GM21447 (cell line): Measurements from ENCODE around the gene HOXD1.

Experiments used
- ATAC-seq: cut with Tn5 transposase; IDR thresholded peaks from one replicate; pipeline ENCODE4 v1.9.1; 2021; ENCODE audit not compliant: unreplicated experiment

HOXD1 gene

DNA sequence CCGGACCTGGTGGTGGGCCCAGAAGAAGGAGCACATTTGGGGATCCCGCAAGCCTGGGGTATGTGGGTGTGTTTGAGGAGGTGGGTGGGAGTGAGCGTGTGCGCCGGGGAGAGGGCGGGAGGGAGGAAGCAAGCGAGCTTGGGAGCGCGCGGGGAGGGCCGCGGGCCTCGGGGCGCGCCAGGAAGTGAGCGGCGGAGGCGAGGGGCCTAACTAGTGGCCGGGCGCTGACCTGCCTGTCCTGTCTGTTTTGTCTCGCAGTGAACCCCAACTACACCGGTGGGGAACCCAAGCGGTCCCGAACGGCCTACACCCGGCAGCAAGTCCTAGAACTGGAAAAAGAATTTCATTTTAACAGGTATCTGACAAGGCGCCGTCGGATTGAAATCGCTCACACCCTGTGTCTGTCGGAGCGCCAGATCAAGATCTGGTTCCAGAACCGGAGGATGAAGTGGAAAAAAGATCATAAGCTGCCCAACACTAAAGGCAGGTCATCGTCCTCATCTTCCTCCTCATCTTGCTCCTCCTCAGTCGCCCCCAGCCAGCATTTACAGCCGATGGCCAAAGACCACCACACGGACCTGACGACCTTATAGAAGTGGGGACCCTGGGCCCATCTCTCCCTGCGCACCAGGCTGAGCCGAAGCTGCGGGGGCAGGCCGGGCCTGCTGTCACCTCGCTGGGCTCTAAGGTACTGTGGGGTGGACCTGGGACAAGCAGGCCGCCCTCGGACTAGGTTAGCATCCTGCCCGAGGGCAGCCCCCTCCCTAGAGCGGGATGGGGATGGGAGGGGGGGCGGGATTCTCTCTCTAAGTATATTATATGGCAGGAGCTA lies 35.9 kb upstream of the HOXD1 start:
- no peak for ATAC-seq

DNA sequence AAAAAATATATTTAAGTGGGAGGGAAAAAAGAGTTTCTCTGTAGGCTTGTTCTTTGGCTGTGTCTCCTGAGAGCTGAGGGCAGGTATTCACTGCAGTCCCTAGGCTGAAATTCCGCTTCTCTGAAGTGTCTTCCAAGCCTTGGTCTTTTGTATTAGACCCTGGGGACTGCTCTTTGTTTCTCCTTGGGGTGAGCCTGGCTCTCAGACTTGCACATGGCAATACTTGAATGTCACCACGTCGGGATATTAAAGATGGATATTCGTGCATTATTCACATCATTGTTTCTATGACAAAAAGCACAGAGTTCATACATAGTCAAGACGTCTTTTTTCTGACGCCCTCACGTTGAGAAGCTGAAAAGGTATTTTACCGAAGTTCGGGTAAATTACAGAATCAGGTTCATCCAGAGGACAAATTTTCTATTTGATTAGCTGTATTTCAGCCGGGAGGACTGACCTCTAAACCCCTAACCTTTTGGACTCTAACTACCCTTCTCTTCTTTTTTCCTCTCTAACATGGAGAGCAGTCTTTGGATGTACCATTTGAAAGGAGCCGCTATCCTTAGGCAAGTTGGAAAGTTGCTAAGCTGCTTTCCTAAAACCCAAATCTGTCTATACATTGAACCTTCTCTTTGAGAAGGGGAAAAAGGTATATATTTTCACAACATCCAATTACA lies 33.8 kb upstream of the HOXD1 start:
- ATAC-seq = no peak

DNA sequence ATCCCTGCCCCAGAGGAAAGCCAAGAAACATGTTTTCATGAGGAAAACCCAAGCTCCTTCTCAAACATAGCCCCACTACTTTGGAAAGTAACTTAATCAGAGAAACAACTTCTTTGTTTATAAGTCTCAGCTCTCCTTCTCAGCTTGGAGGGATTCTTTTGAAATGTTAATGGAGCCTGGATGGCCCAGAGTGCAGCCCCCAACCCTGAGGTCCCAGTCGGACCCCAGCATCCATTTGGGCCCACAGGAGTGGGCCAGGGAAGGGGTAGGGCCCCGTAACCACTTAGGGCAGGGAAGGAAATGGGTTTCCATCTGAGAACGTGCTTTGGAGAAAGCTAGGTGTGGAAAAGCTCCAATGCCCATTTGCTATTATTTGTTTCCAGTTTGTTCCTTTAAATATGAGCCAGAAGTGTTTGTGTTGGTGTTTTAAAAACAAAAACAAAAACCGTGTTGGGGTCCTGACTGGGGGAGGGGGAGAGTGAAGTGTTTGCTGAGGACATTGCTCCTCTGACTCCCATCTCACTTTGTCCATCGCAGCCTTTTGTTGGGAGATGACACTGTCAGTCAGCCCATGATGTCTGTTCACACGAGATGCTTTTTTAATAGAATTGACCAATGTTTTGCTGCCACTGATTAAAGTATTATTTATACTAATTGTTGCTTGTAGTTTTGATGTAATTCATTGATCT lies 33.0 kb upstream of the HOXD1 start:
- ATAC-seq = no peak

DNA sequence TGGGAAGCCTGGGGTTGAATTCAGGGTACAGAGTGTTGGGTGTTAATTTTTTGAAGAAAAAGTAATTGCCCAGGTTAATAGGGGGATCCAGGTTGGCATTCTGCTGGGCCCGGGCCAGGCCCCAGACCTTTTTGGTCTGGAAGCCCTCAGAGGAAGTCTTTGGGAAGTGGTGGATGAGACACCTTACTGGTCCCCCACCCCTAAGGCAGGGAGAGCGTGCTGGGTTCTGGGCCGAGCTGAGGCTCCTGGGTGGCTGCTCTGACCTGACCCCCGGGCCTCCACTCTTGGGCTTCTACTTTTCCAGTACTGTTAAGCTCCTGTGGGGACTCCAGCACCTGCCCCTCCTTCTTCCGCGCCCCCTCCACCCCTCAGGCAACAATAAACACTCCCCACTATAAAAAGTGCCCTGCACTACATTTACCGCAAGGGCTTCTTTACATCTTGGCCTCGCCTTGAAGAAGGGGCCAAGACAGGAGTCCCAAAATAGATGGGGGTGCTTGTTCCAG lies 32.1 kb upstream of the HOXD1 start:
- no peak for ATAC-seq

DNA sequence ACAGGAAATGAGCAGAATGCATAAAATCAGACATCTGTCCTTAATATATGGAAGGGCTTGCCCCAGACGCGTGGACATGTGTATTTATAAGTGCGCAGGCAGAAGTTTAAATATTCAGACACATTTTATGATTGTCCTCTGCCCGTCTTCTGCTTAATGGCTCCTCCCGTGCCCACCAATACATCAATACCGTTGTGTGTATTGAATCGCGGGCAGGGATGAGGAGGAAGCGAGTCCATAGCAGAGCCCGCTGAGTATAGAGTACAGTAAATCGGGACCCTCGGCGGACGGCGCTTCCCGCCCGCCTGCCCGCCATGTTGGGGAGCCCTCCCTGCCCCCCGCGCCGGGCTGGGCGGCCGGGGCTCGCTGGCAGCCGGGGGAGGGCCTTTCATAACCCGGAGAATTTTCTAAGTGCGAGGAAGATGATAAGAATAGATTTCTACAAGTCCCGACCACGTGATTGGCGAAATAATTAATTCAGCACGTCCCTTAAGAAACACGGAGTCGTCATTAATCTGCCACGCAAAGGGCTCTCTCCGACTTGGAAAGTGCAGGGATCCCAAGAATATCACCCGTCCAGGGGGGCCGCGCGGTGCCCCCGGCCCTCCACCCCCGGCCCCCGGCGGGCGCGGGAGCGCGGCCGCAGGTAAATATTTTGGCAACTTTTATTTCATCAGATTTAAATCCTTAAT lies 31.5 kb upstream of the HOXD1 start, which contains the start of gene HOXD3:
TSS of gene HOXD3 (plus strand) at position 501 of the 692 bp plus-strand sequence. CDS start 11,808 bp downstream, outside the sequence.
- ATAC-seq = no peak

DNA sequence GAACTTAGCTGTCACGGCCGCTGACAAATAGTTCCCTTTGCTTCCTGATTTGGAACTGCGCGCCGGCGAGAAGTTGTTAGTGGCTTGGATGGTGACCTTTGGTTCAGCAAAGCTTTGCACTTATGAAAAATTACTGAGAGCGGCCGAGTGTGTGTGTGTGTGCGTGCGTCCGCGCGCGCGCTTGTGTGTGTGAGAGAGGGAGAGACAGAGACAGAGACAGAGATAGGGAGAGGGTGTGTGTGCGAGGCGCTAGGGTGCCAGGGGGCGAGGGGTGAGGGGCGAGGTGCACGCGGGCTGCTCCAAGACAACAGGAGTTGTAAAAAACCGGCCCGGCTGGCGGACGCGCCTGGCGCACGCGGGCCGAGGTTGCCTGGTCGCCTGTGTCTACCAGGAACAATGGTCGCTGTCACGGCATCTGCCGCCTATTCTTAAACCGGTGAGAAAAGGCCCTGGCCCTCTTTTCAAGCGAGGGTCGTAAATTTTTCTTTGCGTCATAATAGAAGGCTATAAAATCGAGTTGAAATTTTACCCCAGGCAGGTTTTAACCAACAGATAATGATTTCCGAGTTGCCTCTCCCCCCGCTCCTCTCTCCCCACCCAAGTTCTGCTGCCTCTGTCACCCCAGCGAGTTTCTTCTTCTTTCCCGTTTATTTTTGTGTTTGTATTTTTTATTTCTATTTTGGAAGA lies 30.8 kb upstream of the HOXD1 start:
- no peak for ATAC-seq

DNA sequence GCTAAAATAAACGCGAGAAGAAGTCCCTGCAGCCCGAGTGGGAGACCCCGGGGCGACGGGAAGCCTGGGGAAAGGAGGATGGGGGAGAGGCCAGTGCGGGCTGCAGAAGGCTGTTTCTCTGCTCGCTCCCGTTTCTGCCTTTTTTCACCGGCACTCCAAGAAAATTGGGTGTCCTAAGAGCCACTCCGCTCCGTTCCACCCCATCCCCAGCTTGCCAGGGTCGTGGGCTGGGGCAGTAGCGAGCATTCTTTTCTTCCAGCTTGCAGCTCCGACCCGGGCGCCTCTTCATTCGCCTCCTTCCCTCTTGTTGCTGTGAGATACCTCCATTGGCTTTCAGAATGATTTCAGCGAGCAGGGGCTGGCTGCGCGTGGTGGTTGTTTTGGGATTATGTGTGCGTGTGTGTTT lies 30.3 kb upstream of the HOXD1 start:
- ATAC-seq = no peak

DNA sequence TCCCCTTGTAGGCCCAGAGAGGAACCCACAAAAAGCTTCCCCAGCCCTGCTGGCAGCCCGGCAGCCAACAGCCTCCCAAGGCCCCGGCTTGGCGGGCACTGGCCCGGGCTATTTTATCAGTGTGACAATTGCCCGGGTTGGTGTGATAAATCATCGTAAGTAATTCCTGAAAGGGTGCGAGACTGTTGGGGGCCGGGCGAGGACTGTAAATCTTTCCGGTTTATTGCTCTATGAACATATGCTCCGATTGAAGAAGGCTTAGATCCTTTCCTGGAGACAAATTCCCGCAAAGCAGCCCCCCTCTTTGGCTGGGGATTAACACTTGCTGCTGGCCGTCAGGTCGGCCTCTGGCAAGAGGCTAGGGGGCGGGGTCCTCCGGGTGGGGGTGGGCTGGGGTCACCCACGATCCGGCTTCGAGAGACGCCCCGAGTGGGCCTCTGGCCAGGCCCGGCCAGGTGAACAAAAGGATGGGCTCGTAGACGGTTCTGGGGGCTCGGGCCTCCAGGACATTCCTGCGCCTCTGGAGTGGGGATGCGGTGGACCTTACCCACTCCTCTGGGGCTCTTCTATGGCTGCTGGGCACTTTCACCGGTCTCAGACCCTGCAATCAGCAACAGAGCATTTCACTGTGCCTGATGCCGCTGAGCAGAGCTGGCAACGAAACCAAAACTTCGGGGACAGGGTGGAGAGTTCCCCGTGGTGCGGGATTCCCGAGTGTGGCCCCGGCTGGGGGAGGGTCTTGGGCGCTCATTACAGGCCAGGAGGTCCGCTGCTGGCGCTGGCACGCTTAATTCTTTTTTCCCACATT lies 29.4 kb upstream of the HOXD1 start:
- ATAC-seq = no peak

DNA sequence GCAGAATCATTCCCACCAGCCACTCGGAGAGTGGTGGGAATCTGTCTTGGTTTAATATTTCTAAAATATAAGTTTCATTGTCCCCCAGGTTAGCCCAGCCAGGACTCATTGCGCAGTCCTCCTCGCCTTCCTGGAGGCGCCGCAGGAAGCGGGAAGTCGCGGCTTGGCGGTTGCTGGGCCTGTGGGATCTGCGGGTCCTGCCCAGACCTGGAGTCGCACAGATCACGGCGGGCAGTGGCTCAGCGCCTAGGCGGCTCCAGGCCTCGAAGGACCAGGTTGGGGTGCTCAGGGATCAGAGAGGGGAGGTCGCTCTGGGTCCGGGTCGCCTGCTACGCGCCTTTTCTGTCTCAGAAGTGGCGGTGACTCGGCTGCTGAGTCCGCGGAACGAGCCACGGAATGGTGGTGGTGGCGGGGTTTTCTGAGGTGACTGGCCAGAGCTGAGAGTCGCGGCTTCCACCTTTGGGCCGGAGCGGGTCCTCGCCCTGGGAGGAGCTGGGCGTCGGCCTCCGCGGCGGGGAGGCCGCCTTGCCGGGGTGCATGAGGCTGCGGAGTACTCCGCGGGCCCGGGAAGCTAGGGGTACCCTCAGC lies 28.7 kb upstream of the HOXD1 start:
- ATAC-seq = no peak

DNA sequence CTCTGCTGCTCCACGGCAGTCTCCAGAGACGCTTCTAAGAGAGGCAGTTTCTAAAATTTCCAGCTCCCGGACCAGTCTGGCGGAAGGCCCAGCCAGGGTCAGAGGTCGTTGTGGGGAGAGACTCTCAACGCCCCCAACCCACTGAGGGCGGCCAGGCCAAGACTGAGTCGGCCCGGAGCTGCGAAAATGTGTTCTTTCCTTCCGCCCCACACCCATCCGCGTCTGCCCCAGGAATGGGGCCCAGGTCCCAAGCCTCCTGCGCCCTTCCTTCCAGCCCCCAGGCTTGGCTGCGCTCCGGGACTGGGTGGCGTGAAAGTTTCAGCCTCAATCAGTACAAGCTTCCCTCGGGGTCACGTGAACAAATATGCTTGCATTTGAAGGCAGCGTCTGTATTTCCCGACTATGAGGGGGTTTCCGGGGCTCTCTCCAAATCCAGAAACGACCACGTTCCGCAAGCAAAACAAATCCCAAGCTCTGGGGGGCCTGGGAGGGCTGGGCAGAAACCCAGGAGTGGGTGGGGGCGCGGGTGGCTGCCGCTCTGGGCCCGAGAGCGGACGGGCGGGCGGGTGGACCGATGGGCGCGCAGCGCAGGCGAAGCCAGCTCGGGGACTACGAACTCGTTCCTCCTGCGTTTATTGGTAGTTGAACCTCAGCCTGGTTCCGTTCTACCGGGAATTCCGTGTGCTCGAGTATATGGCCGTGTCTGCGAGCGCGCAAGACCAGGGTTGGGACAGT lies 28.1 kb upstream of the HOXD1 start:
- no peak for ATAC-seq

DNA sequence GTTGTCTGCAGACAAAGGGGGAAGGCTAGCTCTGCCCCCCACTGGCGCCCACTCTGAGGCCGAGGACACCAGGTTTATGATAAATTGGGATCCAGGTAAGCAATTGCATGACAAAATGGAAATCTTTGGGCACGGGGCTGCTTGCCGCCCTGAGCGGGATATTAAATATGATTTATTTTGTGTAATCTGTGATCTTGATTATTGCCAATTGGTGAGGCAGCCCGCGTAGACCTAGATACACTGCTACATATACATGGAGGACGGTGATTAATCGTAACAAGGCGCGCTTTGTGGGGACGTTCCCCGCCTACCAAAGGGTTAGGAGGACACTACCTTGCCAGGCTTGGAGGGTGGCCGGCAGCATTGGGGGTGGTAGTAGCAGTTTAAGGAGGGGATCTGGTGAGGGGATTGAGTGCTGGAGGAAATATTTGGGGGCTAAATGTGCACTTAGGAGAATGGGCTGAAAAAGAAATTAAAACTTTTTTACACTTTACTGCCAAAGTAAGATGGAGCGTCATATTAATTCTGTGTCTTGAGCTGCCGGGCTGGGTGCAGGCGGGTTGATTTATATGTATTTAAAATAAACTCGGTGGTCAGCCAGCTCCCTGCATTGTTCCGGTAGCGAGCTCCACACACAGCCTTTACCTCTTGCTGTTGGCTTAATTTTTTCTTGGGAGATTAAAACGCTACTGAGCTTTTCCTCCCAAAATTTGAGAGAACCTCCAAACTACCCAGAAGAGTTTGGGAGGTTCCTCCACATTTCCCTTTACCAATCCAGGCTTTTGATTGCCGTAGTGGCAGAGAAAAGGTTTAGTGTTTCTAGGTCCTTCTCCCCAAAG lies 27.3 kb upstream of the HOXD1 start:
- ATAC-seq = no peak

DNA sequence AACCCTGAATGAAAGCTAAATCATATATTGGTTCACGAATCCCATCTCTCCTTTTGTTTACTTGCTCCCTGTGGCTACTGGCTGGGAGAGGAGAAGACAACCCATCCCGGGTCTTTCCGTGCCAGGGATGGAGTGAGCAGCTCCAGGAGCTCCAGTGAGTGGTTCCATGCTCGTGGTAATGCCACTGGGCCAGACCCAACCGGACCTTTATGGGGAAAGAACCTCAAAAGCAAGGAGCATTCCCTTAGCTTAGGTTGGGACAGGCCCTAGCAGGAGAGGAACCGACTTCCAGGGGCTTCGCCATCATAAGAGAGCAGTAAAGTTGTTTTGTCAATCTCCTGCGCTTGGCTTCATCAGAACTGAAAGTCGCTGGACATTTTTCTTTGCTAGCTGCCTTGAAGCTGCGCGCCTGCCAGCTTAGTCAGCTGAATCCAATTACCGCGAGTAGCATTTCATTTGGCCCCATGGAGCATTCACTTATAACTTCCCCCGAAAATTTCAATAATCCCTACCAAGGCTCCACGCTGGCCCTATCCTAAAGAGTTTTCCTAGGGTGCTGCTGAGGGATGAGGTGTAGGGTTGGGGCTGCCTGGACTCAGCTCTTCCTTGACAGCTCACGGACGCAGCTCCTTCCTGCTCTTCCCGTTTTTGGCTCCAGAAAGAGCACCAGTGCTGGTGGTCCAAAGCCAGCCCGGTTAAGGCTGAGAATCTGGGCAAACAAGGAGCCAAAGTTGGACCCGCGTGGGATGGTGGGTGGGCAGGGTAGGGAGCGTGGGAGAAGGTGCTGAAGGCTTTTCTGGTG lies 26.4 kb upstream of the HOXD1 start:
- no peak for ATAC-seq

DNA sequence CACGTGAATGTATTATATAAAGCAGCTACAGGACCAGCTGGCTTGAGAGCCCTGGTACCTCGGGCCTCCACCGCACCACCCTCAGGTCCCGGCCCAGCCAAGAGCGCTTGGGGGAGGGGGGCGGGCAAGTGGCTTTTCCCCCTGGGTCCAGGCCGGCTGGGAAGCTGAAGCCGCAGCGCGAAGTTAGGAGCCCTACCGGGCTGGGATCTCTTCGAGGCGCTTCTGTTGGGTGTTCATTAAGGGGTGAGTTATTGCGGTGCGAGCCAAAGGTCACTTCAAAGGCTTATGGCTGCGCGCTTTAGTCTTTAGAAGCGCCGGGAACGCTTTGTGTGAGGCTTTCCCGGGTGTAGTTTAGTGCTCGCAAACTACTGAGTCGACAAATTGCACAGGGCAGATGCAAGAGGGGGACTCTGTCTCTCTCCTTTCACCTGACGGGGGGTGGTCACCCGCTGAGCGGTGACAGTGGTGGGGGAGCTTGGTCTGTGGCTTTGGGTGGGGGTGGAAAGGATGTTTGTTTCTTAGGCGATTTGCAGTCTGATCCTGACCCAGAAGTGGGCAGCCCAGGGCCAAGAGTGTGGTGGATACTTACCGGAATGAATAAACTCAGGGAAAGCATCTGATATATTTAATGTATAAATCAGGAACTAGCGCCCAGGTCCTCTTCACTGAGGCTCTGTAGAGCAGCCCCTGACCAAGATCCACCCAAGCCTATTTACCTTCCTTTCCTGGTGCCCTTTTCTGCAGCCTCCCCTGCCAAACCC lies 25.4 kb upstream of the HOXD1 start:
- ATAC-seq = no peak

DNA sequence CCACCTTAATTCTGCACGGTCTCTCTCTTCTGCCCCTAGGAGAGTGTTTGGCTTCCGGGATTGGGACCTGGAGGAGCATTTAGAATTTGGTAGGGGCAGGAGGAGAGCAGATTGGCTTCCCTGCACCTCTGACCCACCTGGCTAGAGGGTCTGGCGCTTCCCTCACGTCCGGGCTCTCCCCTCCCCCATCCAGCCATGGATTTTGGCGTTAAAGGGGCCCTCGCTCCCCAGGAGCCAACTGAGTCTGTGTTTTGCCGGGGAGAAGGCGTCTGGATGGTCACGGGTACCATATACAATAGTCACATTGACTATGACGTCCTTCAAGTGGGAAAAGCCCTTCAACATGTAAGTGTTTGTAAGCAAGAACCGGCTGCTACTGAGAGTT lies 24.8 kb upstream of the HOXD1 start:
- ATAC-seq = no peak

DNA sequence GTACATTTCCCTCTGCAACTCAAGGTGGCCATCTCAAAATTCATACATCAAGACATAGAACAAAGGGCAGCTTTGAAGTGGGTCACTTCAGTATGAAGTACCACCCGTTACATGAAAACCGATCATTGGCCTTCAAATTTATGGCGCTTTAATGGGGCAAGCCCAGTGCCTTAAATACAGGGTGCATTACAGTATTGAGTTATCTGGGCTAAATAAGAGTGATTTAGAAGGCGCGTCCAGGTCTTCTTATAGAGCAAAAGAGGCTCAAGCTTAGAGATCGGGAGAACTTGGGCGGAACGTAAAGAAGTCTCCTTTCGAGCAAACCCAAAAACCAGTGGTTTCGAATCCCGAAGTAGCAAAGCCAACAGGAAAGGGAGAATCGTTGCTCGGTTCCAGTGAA lies 24.3 kb upstream of the HOXD1 start:
- ATAC-seq = no peak
